HG02981 (cell line): ENCODE results near the gene GIMD1.
A peak's percentile ranks its signal among the peaks of the same experiment; 100 is the strongest.
"Not testable (repeated sequence)": the region's sequence is repeated elsewhere in the genome, so short reads cannot be mapped to it uniquely, and the experiment has no call there.

ENCODE experiments used
- ATAC-seq: cut with Tn5 transposase; IDR thresholded peaks from one replicate; pipeline ENCODE4 v1.9.1; 2021; ENCODE audit warnings: mild to moderate bottlenecking, moderate library complexity; ENCODE audit not compliant: unreplicated experiment

GIMD1 gene

GRCh38 chr4:106353786-106354185 lies 14.8 kb downstream of the GIMD1 start:
- no peak for ATAC-seq

- ATAC-seq: no peak
These were observed 17.6 kb downstream of the GIMD1 start for GRCh38 chr4:106351016-106351415.

GRCh38 chr4:106347167-106347566 lies 21.4 kb downstream of the GIMD1 start:
- no peak for ATAC-seq

- no peak for ATAC-seq
These were observed 24.0 kb downstream of the GIMD1 start for GRCh38 chr4:106344647-106344970.

GRCh38 chr4:106343865-106344646 lies 24.5 kb downstream of the GIMD1 start:
- no peak for ATAC-seq

GRCh38 chr4:106340774-106341173 lies 27.8 kb downstream of the GIMD1 start:
- ATAC-seq: no peak

GRCh38 chr4:106339431-106339830 lies 29.1 kb downstream of the GIMD1 start:
- ATAC-seq: no peak

GRCh38 chr4:106338671-106339070 lies 29.9 kb downstream of the GIMD1 start:
- no peak for ATAC-seq

GRCh38 chr4:106337916-106338315 lies 30.7 kb downstream of the GIMD1 start:
- no peak for ATAC-seq

GRCh38 chr4:106336618-106337017 lies 32.0 kb downstream of the GIMD1 start:
- ATAC-seq: no peak

- no peak for ATAC-seq
These were observed 33.7 kb downstream of the GIMD1 start for GRCh38 chr4:106334741-106335470.

- ATAC-seq: no peak
These were observed 35.4 kb downstream of the GIMD1 start for GRCh38 chr4:106333186-106333585.

GRCh38 chr4:106329041-106329618 lies 39.4 kb downstream of the GIMD1 start:
- peak; percentile 85 for ATAC-seq

- no peak for ATAC-seq
These were observed 42.8 kb downstream of the GIMD1 start for GRCh38 chr4:106325800-106326199.

- ATAC-seq: no peak
These were observed 45.5 kb downstream of the GIMD1 start for GRCh38 chr4:106323119-106323518.

GRCh38 chr4:106321814-106322213 lies 46.8 kb downstream of the GIMD1 start:
- not testable (repeated sequence) for ATAC-seq

- ATAC-seq: not testable (repeated sequence)
These were observed 47.4 kb downstream of the GIMD1 start for GRCh38 chr4:106321168-106321567.

- no peak for ATAC-seq
These were observed 48.3 kb downstream of the GIMD1 start for GRCh38 chr4:106320235-106320634.

GRCh38 chr4:106318511-106318910 lies 50.1 kb downstream of the GIMD1 start:
- no peak for ATAC-seq

GRCh38 chr4:106317815-106318214 lies 50.8 kb downstream of the GIMD1 start:
- no peak for ATAC-seq

GRCh38 chr4:106316773-106317409 lies 51.7 kb downstream of the GIMD1 start:
- peak; percentile 1 for ATAC-seq
